IPS DF 4.7 (cell line): ENCODE data around the gene THAP3.

Source experiments
- DNase-seq: peaks from one replicate; pipeline ENCODE4 v3.0.0-alpha.2; 2013; ENCODE audit warnings: low spot score; ENCODE audit errors: extremely low read depth

Gene THAP3

GRCh38 chr1:6672558-6672957, 47.9 kb downstream of the THAP3 start:
- no peak for DNase-seq

GRCh38 chr1:6673816-6674398, 49.2 kb downstream of the THAP3 start:
- no peak for DNase-seq

- no peak for DNase-seq
These were observed 50.1 kb downstream of the THAP3 start for GRCh38 chr1:6674771-6675170.

GRCh38 chr1:6675941-6676340, 51.3 kb downstream of the THAP3 start:
- DNase-seq, result no peak
